Measurements from ENCODE around the gene HDGFL3. TPM values are rescaled to one million over a fixed set of nuclear protein-coding genes. Genes with fewer than 3 reads are reported as not detected.

HDGFL3 gene
- total and polyA plus RNA-seq, 9 donors, result 41.5 to 66.9 (median 50.7) TPM

GRCh38 chr15:83215306-83215705 lies 7.7 kb upstream of the HDGFL3 start:
- Histone ChIP-seq H3K9me3 (replicated peaks; ENCODE audit: control insufficient read depth, low read depth, low read length) (no peaks in the 10 kb centered on the region), H3K27me3 (ENCODE audit: control insufficient read depth, insufficient read depth, low read length) (no peaks in the 10 kb centered on the region), H3K4me3 (ENCODE audit: low read length) (no peak overlapping the region), H3K27ac (ENCODE audit: low read length) (no peak overlapping the region), H3K4me1 (ENCODE audit: control insufficient read depth, insufficient read depth, low read length) (no peaks in the 10 kb centered on the region), H3K36me3 (ENCODE audit: control insufficient read depth, insufficient read depth, low read length) (no peaks in the 10 kb centered on the region)
- no CpG with 5 or more reads among the region's 2 CpGs for WGBS (ENCODE audit: insufficient coverage)
- DNase-seq, result no peak

GRCh38 chr15:83210619-83211018 lies 3.0 kb upstream of the HDGFL3 start:
- Histone ChIP-seq H3K36me3 (ENCODE audit: control insufficient read depth, insufficient read depth, low read length) (no peaks in the 10 kb centered on the region), H3K4me1 (ENCODE audit: control insufficient read depth, insufficient read depth, low read length) (peaks cover 4% of the 10 kb centered on the region), H3K27me3 (ENCODE audit: control insufficient read depth, insufficient read depth, low read length) (peaks cover 2% of the 10 kb centered on the region), H3K27ac (ENCODE audit: low read length) (no peak overlapping the region), H3K4me3 (ENCODE audit: low read length) (no peak overlapping the region), H3K9me3 (replicated peaks; ENCODE audit: control insufficient read depth, low read depth, low read length) (no peaks in the 10 kb centered on the region)
- WGBS (ENCODE audit: insufficient coverage), result no CpG with 5 or more reads among the region's 3 CpGs
- DNase-seq, result no peak

- no peak overlapping the region for H3K27ac ChIP-seq (ENCODE audit: low read length)
- peaks cover 6% of the 10 kb centered on the region for H3K4me1 ChIP-seq (ENCODE audit: control insufficient read depth, insufficient read depth, low read length)
- H3K36me3 ChIP-seq (ENCODE audit: control insufficient read depth, insufficient read depth, low read length), result no peaks in the 10 kb centered on the region
- no peak for DNase-seq
- no peaks in the 10 kb centered on the region for H3K9me3 ChIP-seq (replicated peaks; ENCODE audit: control insufficient read depth, low read depth, low read length)
- no peak overlapping the region for H3K4me3 ChIP-seq (ENCODE audit: low read length)
- 81% methylated on average over 2 of the region's 5 CpGs for WGBS (ENCODE audit: insufficient coverage)
- H3K27me3 ChIP-seq (ENCODE audit: control insufficient read depth, insufficient read depth, low read length), result peaks cover 2% of the 10 kb centered on the region
These were observed 1.7 kb upstream of the HDGFL3 start for GRCh38 chr15:83209333-83209732.

- peaks cover 6% of the 10 kb centered on the region for H3K4me1 ChIP-seq (ENCODE audit: control insufficient read depth, insufficient read depth, low read length)
- peaks cover 2% of the 10 kb centered on the region for H3K27me3 ChIP-seq (ENCODE audit: control insufficient read depth, insufficient read depth, low read length)
- peak overlapping the region; percentile 76 for H3K27ac ChIP-seq (ENCODE audit: low read length)
- no peaks in the 10 kb centered on the region for H3K36me3 ChIP-seq (ENCODE audit: control insufficient read depth, insufficient read depth, low read length)
- DNase-seq, result no peak
- 6% methylated on average over 10 of the region's 11 CpGs for whole genome bisulfite sequencing (ENCODE audit: insufficient coverage)
- peak overlapping the region; percentile 77 for H3K4me3 ChIP-seq (ENCODE audit: low read length)
- no peaks in the 10 kb centered on the region for H3K9me3 ChIP-seq (replicated peaks; ENCODE audit: control insufficient read depth, low read depth, low read length)
These were observed 691 bp upstream of the HDGFL3 start for GRCh38 chr15:83208367-83208661.

- WGBS (ENCODE audit: insufficient coverage), result under 1% methylated on average over 83 of the region's 93 CpGs
- H3K27ac ChIP-seq (ENCODE audit: low read length), result peak overlapping the region; percentile 90
- H3K4me3 ChIP-seq (ENCODE audit: low read length), result peak overlapping the region; percentile 77
- peaks cover 2% of the 10 kb centered on the region for H3K27me3 ChIP-seq (ENCODE audit: control insufficient read depth, insufficient read depth, low read length)
- H3K9me3 ChIP-seq (replicated peaks; ENCODE audit: control insufficient read depth, low read depth, low read length), result no peaks in the 10 kb centered on the region
- H3K4me1 ChIP-seq (ENCODE audit: control insufficient read depth, insufficient read depth, low read length), result peaks cover 6% of the 10 kb centered on the region
- DNase-seq, result peak; percentile 77
- H3K36me3 ChIP-seq (ENCODE audit: control insufficient read depth, insufficient read depth, low read length), result no peaks in the 10 kb centered on the region
These were observed 489 bp downstream of the HDGFL3 start for GRCh38 chr15:83207009-83207659.

GRCh38 chr15:83206526-83207008 lies 1.1 kb downstream of the HDGFL3 start:
- Histone ChIP-seq H3K27ac (ENCODE audit: low read length) (peak overlapping the region; percentile 90), H3K4me3 (ENCODE audit: low read length) (peak overlapping the region; percentile 77), H3K27me3 (ENCODE audit: control insufficient read depth, insufficient read depth, low read length) (peaks cover 2% of the 10 kb centered on the region), H3K4me1 (ENCODE audit: control insufficient read depth, insufficient read depth, low read length) (peaks cover 6% of the 10 kb centered on the region), H3K9me3 (replicated peaks; ENCODE audit: control insufficient read depth, low read depth, low read length) (no peaks in the 10 kb centered on the region), H3K36me3 (ENCODE audit: control insufficient read depth, insufficient read depth, low read length) (no peaks in the 10 kb centered on the region)
- peak; percentile 45 for DNase-seq
- under 1% methylated on average over 25 of the region's 25 CpGs for WGBS (ENCODE audit: insufficient coverage)

GRCh38 chr15:83205725-83206324 lies 1.8 kb downstream of the HDGFL3 start:
- Histone ChIP-seq H3K9me3 (replicated peaks; ENCODE audit: control insufficient read depth, low read depth, low read length) (no peaks in the 10 kb centered on the region), H3K4me3 (ENCODE audit: low read length) (peak overlapping the region; percentile 77), H3K27me3 (ENCODE audit: control insufficient read depth, insufficient read depth, low read length) (peaks cover 2% of the 10 kb centered on the region), H3K27ac (ENCODE audit: low read length) (peak overlapping the region; percentile 90), H3K4me1 (ENCODE audit: control insufficient read depth, insufficient read depth, low read length) (peaks cover 6% of the 10 kb centered on the region), H3K36me3 (ENCODE audit: control insufficient read depth, insufficient read depth, low read length) (no peaks in the 10 kb centered on the region)
- peak; percentile 66 for DNase-seq
- no CpG with 5 or more reads among the region's 4 CpGs for WGBS (ENCODE audit: insufficient coverage)

GRCh38 chr15:83204697-83205096 lies 2.9 kb downstream of the HDGFL3 start:
- DNase-seq, result no peak
- peaks cover 6% of the 10 kb centered on the region for H3K4me1 ChIP-seq (ENCODE audit: control insufficient read depth, insufficient read depth, low read length)
- no peaks in the 10 kb centered on the region for H3K36me3 ChIP-seq (ENCODE audit: control insufficient read depth, insufficient read depth, low read length)
- peaks cover 2% of the 10 kb centered on the region for H3K27me3 ChIP-seq (ENCODE audit: control insufficient read depth, insufficient read depth, low read length)
- no peaks in the 10 kb centered on the region for H3K9me3 ChIP-seq (replicated peaks; ENCODE audit: control insufficient read depth, low read depth, low read length)
- no peak overlapping the region for H3K27ac ChIP-seq (ENCODE audit: low read length)
- no CpG with 5 or more reads among the region's 3 CpGs for WGBS (ENCODE audit: insufficient coverage)
- no peak overlapping the region for H3K4me3 ChIP-seq (ENCODE audit: low read length)

- no peak for DNase-seq
- no CpG with 5 or more reads among the region's 4 CpGs for WGBS (ENCODE audit: insufficient coverage)
- no peak overlapping the region for H3K4me3 ChIP-seq (ENCODE audit: low read length)
- H3K36me3 ChIP-seq (ENCODE audit: control insufficient read depth, insufficient read depth, low read length), result no peaks in the 10 kb centered on the region
- H3K27me3 ChIP-seq (ENCODE audit: control insufficient read depth, insufficient read depth, low read length), result peaks cover 2% of the 10 kb centered on the region
- no peak overlapping the region for H3K27ac ChIP-seq (ENCODE audit: low read length)
- no peaks in the 10 kb centered on the region for H3K9me3 ChIP-seq (replicated peaks; ENCODE audit: control insufficient read depth, low read depth, low read length)
- H3K4me1 ChIP-seq (ENCODE audit: control insufficient read depth, insufficient read depth, low read length), result peaks cover 6% of the 10 kb centered on the region
These were observed 4.1 kb downstream of the HDGFL3 start for GRCh38 chr15:83203543-83203942.

GRCh38 chr15:83200589-83200988 lies 7.0 kb downstream of the HDGFL3 start:
- H3K36me3 ChIP-seq (ENCODE audit: control insufficient read depth, insufficient read depth, low read length), result no peaks in the 10 kb centered on the region
- H3K27ac ChIP-seq (ENCODE audit: low read length), result no peak overlapping the region
- peaks cover 2% of the 10 kb centered on the region for H3K4me1 ChIP-seq (ENCODE audit: control insufficient read depth, insufficient read depth, low read length)
- no peaks in the 10 kb centered on the region for H3K9me3 ChIP-seq (replicated peaks; ENCODE audit: control insufficient read depth, low read depth, low read length)
- no peak overlapping the region for H3K4me3 ChIP-seq (ENCODE audit: low read length)
- DNase-seq, result no peak
- no peaks in the 10 kb centered on the region for H3K27me3 ChIP-seq (ENCODE audit: control insufficient read depth, insufficient read depth, low read length)

Data from muscle of leg (tissue), 11 donors.